AG04450 (cell line): ENCODE measurements around the gene ZCWPW1. TPM values are rescaled to one million over a fixed set of nuclear protein-coding genes. Genes with fewer than 3 reads are reported as not detected.

Source experiments
- CTCF ChIA-PET: fragments of 300-600, 350-600 bp; formaldehyde crosslinking; extraction: SDS; loops from one replicate; lab custom pipeline; 2022; ENCODE audit warnings: antibody characterized with exemption, inconsistent platforms; lab: Charles Lee
- POLR2A ChIA-PET: fragments of 350-600 bp; formaldehyde crosslinking; extraction: SDS; loops from one replicate; lab custom pipeline; 2021; ENCODE audit warnings: antibody characterized with exemption, inconsistent platforms; lab: Yijun Ruan, JAX
- DNase-seq: peaks from one replicate; pipeline ENCODE4 v3.0.0-alpha.2; 2011; ENCODE audit warnings: low read depth, low spot score
- H3K27ac ChIP-seq: one replicate; pipeline ENCODE4 v1.5.1; 2012; ENCODE audit warnings: low read depth, low read length, control low read depth
- H3K27me3 ChIP-seq: one replicate; pipeline ENCODE4 v1.6.0; 2012; ENCODE audit warnings: low read length; ENCODE audit not compliant: control insufficient read depth, insufficient read depth
- H3K4me3 ChIP-seq: 2 replicates; pipeline ENCODE4 v1.5.1; 2011; ENCODE audit warnings: mild to moderate bottlenecking, low read depth, low read length, control low read depth
- H3K9me3 ChIP-seq: 2 replicates; pipeline ENCODE4 v1.5.1; 2012; ENCODE audit warnings: low read length; ENCODE audit not compliant: control insufficient read depth, insufficient read depth
- polyA plus RNA-seq: library from polyadenylated mRNA; depleted of rRNA; stranded (reverse); fragments of >200 nt; gene quantifications from 2 replicates; pipeline ENCODE4 v1.2.3, GENCODE V29; 2011
- TF ChIP-seq, protein P1 (sequence below): IDR thresholded peaks from 2 replicates; pipeline ENCODE4 v1.5.1; 2011; ENCODE audit warnings: low read depth, low read length, control low read depth, inconsistent platforms

Gene ZCWPW1
- polyA plus RNA-seq, 1 experiment, result 1.5 TPM

GRCh38 chr7:100471021-100471420, 42.5 kb upstream of the ZCWPW1 start:
- CTCF ChIA-PET, result interaction anchor here (0.6 to 3.8 kb wide), 5 partner anchors 12 to 378 kb away, joined by 3 to 80 read pairs (median 8); no protein-coding TSS in a partner anchor
- H3K4me3 ChIP-seq, result no peak overlapping the region
- TF ChIP-seq, protein P1, sequence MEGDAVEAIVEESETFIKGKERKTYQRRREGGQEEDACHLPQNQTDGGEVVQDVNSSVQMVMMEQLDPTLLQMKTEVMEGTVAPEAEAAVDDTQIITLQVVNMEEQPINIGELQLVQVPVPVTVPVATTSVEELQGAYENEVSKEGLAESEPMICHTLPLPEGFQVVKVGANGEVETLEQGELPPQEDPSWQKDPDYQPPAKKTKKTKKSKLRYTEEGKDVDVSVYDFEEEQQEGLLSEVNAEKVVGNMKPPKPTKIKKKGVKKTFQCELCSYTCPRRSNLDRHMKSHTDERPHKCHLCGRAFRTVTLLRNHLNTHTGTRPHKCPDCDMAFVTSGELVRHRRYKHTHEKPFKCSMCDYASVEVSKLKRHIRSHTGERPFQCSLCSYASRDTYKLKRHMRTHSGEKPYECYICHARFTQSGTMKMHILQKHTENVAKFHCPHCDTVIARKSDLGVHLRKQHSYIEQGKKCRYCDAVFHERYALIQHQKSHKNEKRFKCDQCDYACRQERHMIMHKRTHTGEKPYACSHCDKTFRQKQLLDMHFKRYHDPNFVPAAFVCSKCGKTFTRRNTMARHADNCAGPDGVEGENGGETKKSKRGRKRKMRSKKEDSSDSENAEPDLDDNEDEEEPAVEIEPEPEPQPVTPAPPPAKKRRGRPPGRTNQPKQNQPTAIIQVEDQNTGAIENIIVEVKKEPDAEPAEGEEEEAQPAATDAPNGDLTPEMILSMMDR, result no peak
- no peak for DNase-seq
- H3K9me3 ChIP-seq, result no peaks in the 10 kb centered on the region
- POLR2A ChIA-PET, result no interaction called here
- H3K27ac ChIP-seq, result no peak overlapping the region
- H3K27me3 ChIP-seq, result no peaks in the 10 kb centered on the region

- no peak overlapping the region for H3K4me3 ChIP-seq
- CTCF ChIA-PET, result interaction anchor here (0.5 to 3.8 kb wide), 37 partner anchors 9 to 720 kb away, joined by 3 to 80 read pairs (median 5); partner anchors contain the start of genes PCOLCE, SRRT and ZCWPW1
- TF ChIP-seq, protein P1, result peak; percentile 90
Observed at GRCh38 chr7:100469227-100470044, 40.9 kb upstream of the ZCWPW1 start.

GRCh38 chr7:100467638-100468373, 39.3 kb upstream of the ZCWPW1 start:
- DNase-seq, result no peak
- POLR2A ChIA-PET, result no interaction called here

More at GRCh38 chr7:100469227-100470044, 40.9 kb upstream of the ZCWPW1 start:
- POLR2A ChIA-PET, result interaction anchor here (0.5 to 1.0 kb wide), 3 partner anchors 91 to 142 kb away, joined by 3 to 4 read pairs (median 4); partner anchors contain the start of genes FBXO24 and LRCH4
- Histone ChIP-seq H3K27me3 (no peaks in the 10 kb centered on the region), H3K27ac (no peak overlapping the region), H3K9me3 (no peaks in the 10 kb centered on the region)
- no peak for DNase-seq

GRCh38 chr7:100466653-100467605, 38.4 kb upstream of the ZCWPW1 start:
- no peak for DNase-seq

More at GRCh38 chr7:100467638-100468373, 39.3 kb upstream of the ZCWPW1 start:
- TF ChIP-seq, protein P1, result no peak
- Histone ChIP-seq H3K27me3 (no peaks in the 10 kb centered on the region), H3K4me3 (no peak overlapping the region), H3K27ac (no peak overlapping the region), H3K9me3 (no peaks in the 10 kb centered on the region)
- CTCF ChIA-PET, result interaction anchor here (1.7 to 3.8 kb wide), 4 partner anchors 10 to 223 kb away, joined by 7 to 80 read pairs (median 14); no protein-coding TSS in a partner anchor

More at GRCh38 chr7:100466653-100467605, 38.4 kb upstream of the ZCWPW1 start:
- Histone ChIP-seq H3K9me3 (no peaks in the 10 kb centered on the region), H3K4me3 (no peak overlapping the region), H3K27me3 (no peaks in the 10 kb centered on the region), H3K27ac (peak overlapping the region; percentile 2)
- TF ChIP-seq, protein P1, result no peak
- ChIA-PET CTCF (interaction anchor here (3.8 to 4.7 kb wide), 2 partner anchors 93 kb away, joined by 39 to 80 read pairs; no protein-coding TSS in a partner anchor), POLR2A (interaction anchor here (0.6 kb wide), 1 partner anchor 225 kb away, joined by 3 read pairs; no protein-coding TSS in a partner anchor)
